Activated B cell treated with CpG ODN at 0.5 μM for 24 hours (primary cell): ENCODE results near the gene EVI5L. TPM values are rescaled to one million over a fixed set of nuclear protein-coding genes. Genes with fewer than 3 reads are reported as not detected.

Experiments
- ATAC-seq: fragments of 200-7000 bp; cut with Tn5 transposase; one replicate; pipeline ENCODE4 v1.10.0; 2021; ENCODE audit warnings: low read depth, mild to moderate bottlenecking, moderate library complexity
- CTCF ChIA-PET: fragments of 350-600 bp; sonication (Branson Sonifier 250); formaldehyde crosslinking; loops from one replicate; lab custom pipeline; 2021; ENCODE audit warnings: antibody characterized with exemption; lab: Charles Lee
- POLR2A ChIA-PET: fragments of 350-600 bp; sonication (Branson Sonifier 250); formaldehyde crosslinking; loops from one replicate; lab custom pipeline; 2021; ENCODE audit warnings: antibody characterized with exemption; lab: Charles Lee
- DNase-seq: peaks from one replicate; pipeline ENCODE4 v3.0.0; 2022
- H3K27ac Mint-ChIP-seq: one replicate; pipeline ENCODE4 v1.8.0; 2020; ENCODE audit warnings: mixed read lengths
- H3K27me3 Mint-ChIP-seq: one replicate; pipeline ENCODE4 v1.8.0; 2021; ENCODE audit warnings: mixed read lengths
- H3K36me3 Mint-ChIP-seq: one replicate; pipeline ENCODE4 v1.8.0; 2021; ENCODE audit warnings: low read depth, mixed read lengths
- H3K4me1 Mint-ChIP-seq: one replicate; pipeline ENCODE4 v1.8.0; 2021; ENCODE audit warnings: mixed read lengths
- H3K4me3 Mint-ChIP-seq: one replicate; pipeline ENCODE4 v1.8.0; 2020; ENCODE audit warnings: mild to moderate bottlenecking, mixed read lengths
- H3K9me3 Mint-ChIP-seq: one replicate; pipeline ENCODE4 v1.8.0; 2020; ENCODE audit warnings: mixed read lengths
- intact Hi-C: fragments of 100-400 bp; cut with micrococcal nuclease; formaldehyde crosslinking; loops from one replicate; pipeline ENCODE4 v1.15.1; 2024
- total RNA-seq: library from RNA; stranded (reverse); gene quantifications from 2 replicates; pipeline ENCODE4 v1.2.3, GENCODE V29; 2022
- TF ChIP-seq, protein P1 (sequence below): fragments of 200-600 bp; IDR thresholded peaks from one replicate; pipeline ENCODE4 v1.8.0; 2022; ENCODE audit warnings: antibody characterized with exemption, mild to moderate bottlenecking

Gene EVI5L
- 9.2 and 12.8 TPM in 2 replicates for total RNA-seq

DNA sequence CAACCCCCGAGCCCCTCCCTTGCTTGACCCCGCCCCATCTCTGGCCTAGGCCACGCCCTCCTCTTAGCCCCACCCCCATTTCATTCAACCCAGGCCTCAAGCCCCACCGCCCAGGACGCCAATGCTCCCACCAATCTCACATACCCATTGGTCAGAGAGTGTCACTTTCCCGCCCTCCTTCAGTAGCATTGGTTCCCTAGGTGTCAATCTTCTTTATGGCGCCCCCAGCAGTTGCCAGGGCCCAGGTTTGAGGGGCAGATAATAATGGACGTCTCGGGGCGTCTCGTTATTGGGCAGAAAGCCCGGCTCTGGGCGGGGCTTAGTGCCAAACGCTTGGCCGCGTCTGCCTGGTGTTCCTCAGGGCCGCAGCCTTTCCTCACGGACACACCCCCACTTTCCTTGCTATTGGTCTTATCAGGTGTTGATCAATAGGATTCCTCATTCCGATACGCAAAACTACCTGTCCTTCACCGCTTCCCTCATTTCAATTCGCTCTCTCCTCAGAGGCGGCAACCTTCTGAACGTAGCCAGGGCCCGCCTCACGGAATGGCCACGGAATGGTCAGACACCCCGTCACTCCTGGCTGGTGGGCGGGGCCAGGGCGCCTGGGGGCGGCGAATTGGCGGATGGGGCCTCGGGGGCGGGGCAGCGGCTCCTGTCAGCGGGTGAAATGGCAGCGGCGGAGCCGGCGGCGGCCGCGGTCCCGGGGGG is at the start of gene EVI5L:
Gene EVI5L, plus strand, starts transcription at position 658 of the 711 bp plus-strand sequence. CDS start 16,325 bp downstream, outside the sequence.
- no peaks in the 10 kb centered on the region for H3K9me3 Mint-ChIP-seq
- CTCF ChIA-PET: no interaction called here
- DNase-seq (peak; percentile 100), ATAC-seq (peak; percentile 83)
- POLR2A ChIA-PET: interaction anchor here (0.6 to 2.6 kb wide), 3 partner anchors 11 to 1667 kb away, joined by 3 to 7 read pairs (median 3); no protein-coding TSS in a partner anchor
- no peaks in the 10 kb centered on the region for H3K27me3 Mint-ChIP-seq
- peak within 1 kb of the TSS; percentile 80 for H3K27ac Mint-ChIP-seq
- H3K36me3 Mint-ChIP-seq: no peaks in the 10 kb centered on the region
- peaks cover 23% of the 10 kb centered on the region for H3K4me1 Mint-ChIP-seq
- TF ChIP-seq, protein P1, sequence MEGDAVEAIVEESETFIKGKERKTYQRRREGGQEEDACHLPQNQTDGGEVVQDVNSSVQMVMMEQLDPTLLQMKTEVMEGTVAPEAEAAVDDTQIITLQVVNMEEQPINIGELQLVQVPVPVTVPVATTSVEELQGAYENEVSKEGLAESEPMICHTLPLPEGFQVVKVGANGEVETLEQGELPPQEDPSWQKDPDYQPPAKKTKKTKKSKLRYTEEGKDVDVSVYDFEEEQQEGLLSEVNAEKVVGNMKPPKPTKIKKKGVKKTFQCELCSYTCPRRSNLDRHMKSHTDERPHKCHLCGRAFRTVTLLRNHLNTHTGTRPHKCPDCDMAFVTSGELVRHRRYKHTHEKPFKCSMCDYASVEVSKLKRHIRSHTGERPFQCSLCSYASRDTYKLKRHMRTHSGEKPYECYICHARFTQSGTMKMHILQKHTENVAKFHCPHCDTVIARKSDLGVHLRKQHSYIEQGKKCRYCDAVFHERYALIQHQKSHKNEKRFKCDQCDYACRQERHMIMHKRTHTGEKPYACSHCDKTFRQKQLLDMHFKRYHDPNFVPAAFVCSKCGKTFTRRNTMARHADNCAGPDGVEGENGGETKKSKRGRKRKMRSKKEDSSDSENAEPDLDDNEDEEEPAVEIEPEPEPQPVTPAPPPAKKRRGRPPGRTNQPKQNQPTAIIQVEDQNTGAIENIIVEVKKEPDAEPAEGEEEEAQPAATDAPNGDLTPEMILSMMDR: no peak
- intact Hi-C loops: loop anchor here (1.0 kb wide), 8 partner anchors 10 to 307 kb away; partner anchors contain the start of genes MAP2K7, MCOLN1 and SNAPC2
- peak within 1 kb of the TSS; percentile 86 for H3K4me3 Mint-ChIP-seq

DNA sequence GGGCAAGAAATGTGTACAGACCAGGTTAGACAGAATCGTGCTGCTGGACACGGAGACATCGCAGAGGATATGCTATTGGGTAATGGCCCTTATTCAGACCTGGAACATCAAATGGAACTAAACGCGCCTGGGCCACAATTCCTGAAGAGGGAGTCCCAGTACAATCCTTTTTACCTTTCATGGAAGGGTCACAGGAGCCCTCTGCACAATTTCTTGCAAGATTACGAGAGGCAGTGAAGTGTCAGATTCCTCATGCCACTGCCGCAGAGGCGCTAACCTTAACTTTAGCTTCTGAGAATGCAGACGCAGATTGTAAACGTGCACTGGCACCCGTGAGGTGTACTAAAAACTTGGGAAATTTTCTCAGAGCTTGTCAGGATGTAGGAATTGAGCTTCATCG is 48.9 kb upstream of the EVI5L start:
- Mint-ChIP-seq H3K27me3 (peaks cover 20% of the 10 kb centered on the region), H3K4me3 (no peak overlapping the region), H3K27ac (no peak overlapping the region), H3K9me3 (peaks cover 2% of the 10 kb centered on the region), H3K4me1 (peaks cover 15% of the 10 kb centered on the region), H3K36me3 (no peaks in the 10 kb centered on the region)
- ATAC-seq: no peak
- intact Hi-C loops: no loop called here
- ChIA-PET POLR2A (no interaction called here), CTCF (interaction anchor here (1.5 kb wide), 1 partner anchor 18 kb away, joined by 4 read pairs; no protein-coding TSS in a partner anchor)
- DNase-seq: no peak
- TF ChIP-seq, protein P1: no peak

DNA sequence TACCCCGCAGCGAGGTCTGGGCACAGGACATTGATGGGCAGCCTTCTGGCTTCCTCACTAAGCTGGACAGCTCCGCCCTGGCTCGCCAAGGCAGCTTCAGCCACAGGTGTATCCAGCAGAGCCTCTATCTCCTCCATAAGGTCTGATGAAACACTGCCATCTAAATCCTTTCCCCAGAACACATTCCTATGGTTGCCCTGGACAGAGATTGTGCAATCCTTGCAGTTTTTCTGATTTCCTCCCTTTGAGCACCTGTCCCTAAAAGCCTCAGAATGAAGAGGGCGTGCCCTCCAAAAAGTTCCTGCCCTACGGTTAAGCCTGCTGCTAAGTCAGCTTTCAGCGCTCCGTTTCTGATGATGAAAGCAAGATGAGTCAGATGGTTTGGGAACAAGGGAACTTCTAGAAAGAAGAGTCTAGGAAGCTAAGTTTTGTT is 46.0 kb upstream of the EVI5L start:
- ChIA-PET CTCF (no interaction called here), POLR2A (interaction anchor here (1.0 to 1.2 kb wide), 2 partner anchors 9 to 103 kb away, joined by 4 to 5 read pairs; partner anchors contain the start of gene TRAPPC5)

DNA sequence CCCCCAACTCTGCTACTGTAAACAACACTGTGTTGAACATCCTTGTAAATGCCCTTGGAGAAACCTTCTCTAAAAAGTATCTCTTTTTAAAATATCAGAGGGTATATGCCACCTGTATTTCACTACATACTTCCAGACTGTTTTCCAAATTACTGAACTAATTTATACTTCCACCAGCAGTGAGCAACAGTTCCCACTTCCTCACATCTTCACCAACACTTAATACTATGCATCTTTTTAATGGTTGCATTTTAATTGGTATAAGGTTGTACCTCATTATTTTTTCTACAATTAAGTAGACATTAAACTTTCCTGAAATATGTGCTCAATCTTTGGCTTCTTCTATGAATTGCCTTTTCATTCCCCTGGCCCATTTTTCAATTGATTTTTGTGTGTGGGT is 45.2 kb upstream of the EVI5L start:
- Mint-ChIP-seq H3K4me3 (no peak overlapping the region), H3K36me3 (no peaks in the 10 kb centered on the region), H3K9me3 (peaks cover 2% of the 10 kb centered on the region), H3K4me1 (peaks cover 19% of the 10 kb centered on the region), H3K27me3 (peaks cover 31% of the 10 kb centered on the region), H3K27ac (no peak overlapping the region)
- TF ChIP-seq, protein P1: no peak
- DNase-seq: no peak
- ChIA-PET POLR2A (no interaction called here), CTCF (interaction anchor here (1.1 kb wide), 1 partner anchor 30 kb away, joined by 3 read pairs; no protein-coding TSS in a partner anchor)
- intact Hi-C loops: loop anchor here (5.0 kb wide), 1 partner anchor 33 kb away; no protein-coding TSS in a partner anchor
- no peak for ATAC-seq

More for the DNA sequence above, 46.0 kb upstream of the EVI5L start:
- H3K4me3 Mint-ChIP-seq: no peak overlapping the region
- no peak for ATAC-seq
- TF ChIP-seq, protein P1: no peak
- no peak overlapping the region for H3K27ac Mint-ChIP-seq
- peaks cover 11% of the 10 kb centered on the region for H3K4me1 Mint-ChIP-seq
- intact Hi-C loops: no loop called here
- H3K9me3 Mint-ChIP-seq: peaks cover 2% of the 10 kb centered on the region
- no peaks in the 10 kb centered on the region for H3K36me3 Mint-ChIP-seq
- peaks cover 25% of the 10 kb centered on the region for H3K27me3 Mint-ChIP-seq
- no peak for DNase-seq

DNA sequence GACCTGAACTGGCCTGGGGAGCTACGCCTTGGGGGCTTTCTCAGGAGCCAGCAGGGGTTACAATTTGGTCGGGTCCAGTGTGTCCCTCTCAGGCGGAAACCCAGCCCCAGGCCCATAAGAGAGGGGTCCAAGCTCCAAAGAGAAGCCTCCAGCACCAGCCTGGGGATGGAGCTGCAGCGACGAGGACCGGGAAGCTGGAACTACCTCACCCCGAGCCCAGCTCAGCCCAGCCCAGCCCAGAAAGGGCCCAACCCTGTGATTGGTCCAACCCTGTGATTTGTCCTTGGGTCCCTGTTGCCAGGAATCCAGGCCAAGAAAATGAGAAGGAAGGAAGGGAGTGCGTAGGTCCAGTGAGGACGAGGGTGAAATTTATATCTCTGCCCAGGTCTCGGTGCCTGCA is 42.9 kb upstream of the EVI5L start:
- H3K9me3 Mint-ChIP-seq: peaks cover 2% of the 10 kb centered on the region
- no peak overlapping the region for H3K4me3 Mint-ChIP-seq

More for the DNA sequence above, 42.9 kb upstream of the EVI5L start:
- Mint-ChIP-seq H3K4me1 (peaks cover 15% of the 10 kb centered on the region), H3K27ac (no peak overlapping the region), H3K27me3 (peaks cover 27% of the 10 kb centered on the region), H3K36me3 (no peaks in the 10 kb centered on the region)
- POLR2A ChIA-PET: interaction anchor here (0.7 kb wide), 1 partner anchor 101 kb away, joined by 3 read pairs; no protein-coding TSS in a partner anchor
- CTCF ChIA-PET: interaction anchor here (0.9 kb wide), 1 partner anchor 12 kb away, joined by 4 read pairs; no protein-coding TSS in a partner anchor
- no peak for DNase-seq
- ATAC-seq: no peak
- intact Hi-C loops: loop anchor here (5.0 kb wide), 1 partner anchor 35 kb away; no protein-coding TSS in a partner anchor
- TF ChIP-seq, protein P1: no peak
